GM23248 (cell line): Measurements from ENCODE around the gene KCNC2. TPM values are rescaled to one million over a fixed set of nuclear protein-coding genes. Genes with fewer than 3 reads are reported as not detected.

Experiments used
- DNase-seq: peaks from one replicate; pipeline ENCODE4 v3.0.0-alpha.2; 2015
- H2AFZ ChIP-seq: fragments of 200-600 bp; sonication (generic); 2 replicates; pipeline ENCODE4 v1.6.1; 2016; ENCODE audit warnings: antibody characterized with exemption
- H3F3A ChIP-seq: fragments of 200-600 bp; sonication (generic); 2 replicates; pipeline ENCODE4 v1.6.1; 2016; ENCODE audit warnings: mild to moderate bottlenecking, antibody characterized with exemption, mixed run types; ENCODE audit not compliant: insufficient read depth
- H3K27ac ChIP-seq: fragments of 200-600 bp; sonication (generic); 2 replicates; pipeline ENCODE4 v1.5.1; 2016; ENCODE audit warnings: mild to moderate bottlenecking
- H3K27me3 ChIP-seq: fragments of 200-600 bp; sonication (generic); replicated peaks from 2 replicates; pipeline ENCODE4 v1.6.1; 2016; ENCODE audit warnings: mild to moderate bottlenecking; ENCODE audit not compliant: insufficient read depth
- H3K36me3 ChIP-seq: fragments of 200-600 bp; sonication (generic); 2 replicates; pipeline ENCODE4 v1.6.1; 2016; ENCODE audit warnings: low read depth, mild to moderate bottlenecking
- H3K4me1 ChIP-seq: fragments of 200-600 bp; sonication (generic); 2 replicates; pipeline ENCODE4 v1.6.1; 2016; ENCODE audit warnings: mild to moderate bottlenecking; ENCODE audit not compliant: insufficient read depth
- H3K4me2 ChIP-seq: fragments of 200-600 bp; sonication (generic); one replicate; pipeline ENCODE4 v1.6.1; 2016; ENCODE audit warnings: mild to moderate bottlenecking; ENCODE audit not compliant: unreplicated experiment
- H3K4me3 ChIP-seq: fragments of 200-600 bp; sonication (generic); 2 replicates; pipeline ENCODE4 v1.5.1; 2016; ENCODE audit warnings: mild to moderate bottlenecking
- H3K79me2 ChIP-seq: fragments of 200-600 bp; sonication (generic); 2 replicates; pipeline ENCODE4 v1.6.1; 2016; ENCODE audit warnings: mild to moderate bottlenecking; ENCODE audit not compliant: insufficient read depth
- H3K9ac ChIP-seq: fragments of 200-600 bp; sonication (generic); 2 replicates; pipeline ENCODE4 v1.6.1; 2016; ENCODE audit warnings: mild to moderate bottlenecking
- H3K9me2 ChIP-seq: fragments of 200-600 bp; sonication (generic); 2 replicates; pipeline ENCODE4 v1.6.1; 2016; ENCODE audit warnings: mixed run types, mild to moderate bottlenecking, moderate library complexity; ENCODE audit not compliant: insufficient read depth
- H3K9me3 ChIP-seq: fragments of 200-600 bp; sonication (generic); one replicate; pipeline ENCODE4 v1.6.1; 2017; ENCODE audit warnings: low read depth
- H4K20me1 ChIP-seq: fragments of 200-600 bp; sonication (generic); 2 replicates; pipeline ENCODE4 v1.6.0; 2016; ENCODE audit not compliant: insufficient read depth
- EZH2 ChIP-seq: fragments of 200-600 bp; sonication (generic); IDR thresholded peaks from 2 replicates; pipeline ENCODE4 v1.6.1; 2018; ENCODE audit warnings: antibody characterized with exemption, mild to moderate bottlenecking; ENCODE audit not compliant: insufficient read depth, poor library complexity, severe bottlenecking
- EZH2phosphoT487 ChIP-seq: fragments of 200-600 bp; sonication (generic); IDR thresholded peaks from 2 replicates; pipeline ENCODE4 v1.6.1; 2018; ENCODE audit warnings: antibody characterized with exemption, moderate library complexity, mild to moderate bottlenecking, low read depth; ENCODE audit not compliant: insufficient read depth
- WGBS, 2 experiments: methylation state at CpG; one replicate each; pipeline ENCODE4 v1.1.6; 2015 to 2017; ENCODE audit warnings: low lambda C conversion rate in 2 of 2, low coverage in 1 of 2; ENCODE audit errors: missing lambda C conversion rate in 2 of 2; 5-methylcytosine and 5-hydroxymethylcytosine counted together
- in situ Hi-C: fragments of 300-500 bp; cut with MboI; formaldehyde crosslinking; loops from 2 replicates; pipeline ENCODE4 v1.15.0; 2020
- polyA plus RNA-seq: library from polyadenylated mRNA; unstranded; fragments of >200 nt; fragmentation: Nextera tagmentation; extraction: Ambion mirVana; gene quantifications from 2 replicates; pipeline ENCODE4 v1.2.1, GENCODE V29; 2016
- total RNA-seq: library from RNA; depleted of rRNA; stranded (reverse); fragments of >200 nt; shearing (Covaris generic); gene quantifications from 2 replicates; pipeline ENCODE4 v1.2.3, GENCODE V29; 2014

Gene KCNC2
- total and polyA plus RNA-seq, 2 experiments from 2014 or later = not detected

GRCh38 chr12:75207338-75208083, 2.1 kb downstream of the KCNC2 start:
- no peaks in the 10 kb centered on the region for H3K79me2 ChIP-seq
- no peaks in the 10 kb centered on the region for H3K9me2 ChIP-seq
- no peak overlapping the region for H3K27ac ChIP-seq
- TF ChIP-seq EZH2 (no peak), EZH2phosphoT487 (no peak)
- WGBS, 2 experiments = 7% methylated on average over 46 to 71 of the region's 78 CpGs
- no peak overlapping the region for H3K4me3 ChIP-seq
- H3K27me3 ChIP-seq = peaks cover 37% of the 10 kb centered on the region
- no peaks in the 10 kb centered on the region for H3K36me3 ChIP-seq
- no peaks in the 10 kb centered on the region for H4K20me1 ChIP-seq
- no peak overlapping the region for H2AFZ ChIP-seq
- no peak for DNase-seq
- in situ Hi-C loops = no loop called here
- no peaks in the 10 kb centered on the region for H3K4me1 ChIP-seq
- H3K9me3 ChIP-seq = no peaks in the 10 kb centered on the region
- no peak overlapping the region for H3K4me2 ChIP-seq
- H3K9ac ChIP-seq = no peak overlapping the region
- no peaks in the 10 kb centered on the region for H3F3A ChIP-seq

GRCh38 chr12:75205558-75205957, 4.1 kb downstream of the KCNC2 start:
- Histone ChIP-seq H4K20me1 (no peaks in the 10 kb centered on the region), H3F3A (no peaks in the 10 kb centered on the region), H3K4me1 (no peaks in the 10 kb centered on the region), H3K79me2 (no peaks in the 10 kb centered on the region), H3K27me3 (peaks cover 37% of the 10 kb centered on the region), H2AFZ (no peak overlapping the region), H3K36me3 (no peaks in the 10 kb centered on the region), H3K4me2 (no peak overlapping the region), H3K9me3 (no peaks in the 10 kb centered on the region), H3K27ac (no peak overlapping the region), H3K9me2 (no peaks in the 10 kb centered on the region), H3K4me3 (no peak overlapping the region), H3K9ac (no peak overlapping the region)
- no peak for DNase-seq
- no peak for TF ChIP-seq EZH2phosphoT487
- no peak for TF ChIP-seq EZH2
- in situ Hi-C loops = no loop called here
- 10 to 18% methylated on average over 1 of the region's 1 CpG for WGBS, 2 experiments

- Histone ChIP-seq H3K27ac (no peak overlapping the region), H3K36me3 (no peaks in the 10 kb centered on the region), H3K9ac (no peak overlapping the region), H3K4me2 (no peak overlapping the region), H3K9me3 (no peaks in the 10 kb centered on the region), H3F3A (no peaks in the 10 kb centered on the region), H3K9me2 (no peaks in the 10 kb centered on the region), H3K4me1 (no peaks in the 10 kb centered on the region), H4K20me1 (no peaks in the 10 kb centered on the region), H3K79me2 (no peaks in the 10 kb centered on the region), H3K27me3 (no peaks in the 10 kb centered on the region; the same call in 1 of the 2 replicates), H3K4me3 (no peak overlapping the region), H2AFZ (no peak overlapping the region)
- in situ Hi-C loops = no loop called here
- DNase-seq = no peak
- TF ChIP-seq EZH2 (no peak), EZH2phosphoT487 (no peak)
Measured at GRCh38 chr12:75196865-75197264, 12.8 kb downstream of the KCNC2 start.

- Histone ChIP-seq H3F3A (no peaks in the 10 kb centered on the region), H3K9ac (no peak overlapping the region), H3K4me2 (no peak overlapping the region), H3K4me3 (no peak overlapping the region), H3K36me3 (no peaks in the 10 kb centered on the region), H3K27ac (no peak overlapping the region), H3K27me3 (no peaks in the 10 kb centered on the region; the same call in 1 of the 2 replicates), H2AFZ (no peak overlapping the region), H3K79me2 (no peaks in the 10 kb centered on the region), H4K20me1 (no peaks in the 10 kb centered on the region), H3K4me1 (no peaks in the 10 kb centered on the region), H3K9me2 (no peaks in the 10 kb centered on the region), H3K9me3 (no peaks in the 10 kb centered on the region)
- TF ChIP-seq EZH2phosphoT487 (no peak), EZH2 (no peak)
- no peak for DNase-seq
- in situ Hi-C loops = no loop called here
- WGBS, 2 experiments = 18 to 26% methylated on average over 3 of the region's 3 CpGs
Measured at GRCh38 chr12:75196408-75196807, 13.2 kb downstream of the KCNC2 start.
